Right cardiac atrium (tissue), 5 donors: Measurements from ENCODE around the gene CALU. TPM values are rescaled to one million over a fixed set of nuclear protein-coding genes. Genes with fewer than 3 reads are reported as not detected.

Experiments used
- ATAC-seq, 2 donors: fragments of 200-7000 bp; cut with Tn5 transposase; one replicate each; pipeline versions ENCODE4 v1.8.0 to v1.9.1; 2020; ENCODE audit warnings: moderate library complexity in 2 of 2, mild to moderate bottlenecking in 1 of 2
- DNase-seq, 3 donors: peaks; one replicate each; pipeline ENCODE4 v3.0.0-alpha.2; 2020
- H3K27ac ChIP-seq: one replicate; pipeline ENCODE4 v1.5.1; 2013; ENCODE audit warnings: mild to moderate bottlenecking, low read length, control low read depth, moderate library complexity
- H3K27me3 ChIP-seq: one replicate; pipeline ENCODE4 v1.6.1; 2013; ENCODE audit not compliant: control insufficient read depth, insufficient read depth
- H3K4me1 ChIP-seq: one replicate; pipeline ENCODE4 v1.6.1; 2013; ENCODE audit warnings: low read length; ENCODE audit not compliant: control insufficient read depth, insufficient read depth
- H3K4me3 ChIP-seq: one replicate; pipeline ENCODE4 v1.5.1; 2013; ENCODE audit warnings: low read length, control low read depth
- H3K9me3 ChIP-seq: one replicate; pipeline ENCODE4 v1.6.1; 2013; ENCODE audit warnings: low read length; ENCODE audit not compliant: control insufficient read depth
- WGBS: extraction: QIAGEN DNeasy Blood & Tissue Kit; methylation state at CpG from one replicate; pipeline ENCODE4 v1.1.7; 2013; 5-methylcytosine and 5-hydroxymethylcytosine counted together
- intact Hi-C, 4 donors: fragments of 100-400 bp; cut with DNase I; formaldehyde crosslinking; loops; one replicate each; pipeline versions ENCODE4 v1.11.0 to v1.14.0; 2022 to 2023
- polyA plus RNA-seq: library from polyadenylated mRNA; stranded (reverse); fragments of 200-250 nt; gene quantifications from one replicate; pipeline ENCODE4 v1.2.3, GENCODE V29; 2013
- total RNA-seq, 4 donors: library from RNA; stranded (reverse); fragmentation: NEBNext Ultra II Directional; extraction: Animal tissue kit (Norgen Biotek cat#: 25700); gene quantifications; one replicate each; pipeline ENCODE4 v1.2.1, GENCODE V29; 2021
- donor health status: healthy with polysubstance abuse.
- donor health status: DM: no; HTN: yes; CAD: no.
- donor health status: DM: no; HTN: no; CAD: no.
- donor health status: DM: no; HTN: yes; CAD: no; lungs with severe emphysema.
- donor health status: DM: yes; HTN: yes; CAD: no.

CALU gene
- total and polyA plus RNA-seq, 5 donors = 90.7 to 318 (median 202) TPM

DNA sequence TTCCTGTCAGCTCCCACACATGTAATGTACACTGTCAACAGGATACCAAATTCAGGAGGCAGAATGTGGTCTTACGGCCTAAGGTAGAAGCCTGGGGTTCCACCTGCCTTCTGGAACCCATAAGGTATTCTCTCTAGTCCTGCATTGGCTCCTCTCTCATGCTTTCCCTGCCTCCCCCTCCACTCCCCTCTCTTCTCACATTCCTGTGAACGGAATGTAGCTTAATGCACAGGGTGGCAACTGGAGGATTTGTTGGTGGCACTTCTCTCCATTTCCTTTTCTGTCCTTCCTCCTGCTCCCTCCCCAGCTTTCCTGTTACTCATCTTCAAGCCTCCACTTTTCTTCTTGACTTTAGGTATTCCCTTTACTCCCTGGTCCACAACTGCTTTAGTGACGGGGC, 79.5 kb downstream of the CALU start:
- Histone ChIP-seq H3K4me3 (no peak overlapping the region), H3K9me3 (no peaks in the 10 kb centered on the region), H3K27ac (no peak overlapping the region), H3K27me3 (no peaks in the 10 kb centered on the region), H3K4me1 (no peaks in the 10 kb centered on the region)
- DNase-seq (no peak), ATAC-seq (no peak)
- 69% methylated on average over 3 of the region's 3 CpGs for WGBS
- intact Hi-C loops = no loop called here

Other genes with a start within 250 kb of the CALU start
- gene GARIN1A, start 67.1 kb upstream of the CALU start, total RNA-seq = 1 to 10 TPM; 1.5 to 5.0 (median 2.8) TPM
- gene GARIN1A, start 67.1 kb upstream of the CALU start, polyA plus RNA-seq = 1.7 TPM
- not detected for gene OPN1SW, start 36.4 kb downstream of the CALU start, total RNA-seq
- not detected for gene OPN1SW, start 36.4 kb downstream of the CALU start, polyA plus RNA-seq
- gene CCDC136, start 52.6 kb downstream of the CALU start, total RNA-seq = 1 to 10 TPM; 2.5 to 6.9 (median 5.4) TPM
- gene CCDC136, start 52.6 kb downstream of the CALU start, polyA plus RNA-seq = 5.7 TPM
- 100 to 1,000 TPM; 244 to 358 (median 285) TPM for gene FLNC, start 91.0 kb downstream of the CALU start, total RNA-seq
- 216 TPM for gene FLNC, start 91.0 kb downstream of the CALU start, polyA plus RNA-seq
- gene ATP6V1F, start 123.5 kb downstream of the CALU start, total RNA-seq = 100 to 1,000 TPM; 127 to 139 (median 134) TPM
- 224 TPM for gene ATP6V1F, start 123.5 kb downstream of the CALU start, polyA plus RNA-seq
- gene KCP, start 171.3 kb downstream of the CALU start, total RNA-seq = under 1 TPM; 0.23 to 0.28 (median 0.24) TPM
- 0.36 TPM for gene KCP, start 171.3 kb downstream of the CALU start, polyA plus RNA-seq
- gene IRF5, start 198.6 kb downstream of the CALU start, total RNA-seq = 1 to 10 TPM; 3.0 to 4.6 (median 4.2) TPM
- gene IRF5, start 198.6 kb downstream of the CALU start, polyA plus RNA-seq = 1.6 TPM